Thoracic aorta (tissue), 2 donors: ENCODE measurements around the gene FHDC1. TPM values are rescaled to one million over a fixed set of nuclear protein-coding genes. Genes with fewer than 3 reads are reported as not detected.

Source experiments
- ATAC-seq: fragments of 150-250 bp; one replicate; pipeline ENCODE4 v1.8.0; 2017; ENCODE audit warnings: low read depth; ENCODE audit not compliant: insufficient number of reproducible peaks, low FRiP score
- DNase-seq: peaks from one replicate; pipeline ENCODE4 v3.0.0-alpha.2; 2020; ENCODE audit warnings: low spot score
- H3K27ac ChIP-seq, 2 donors: fragments of 200-600 bp; sonication (generic); 1 replicate in 1 of 2; 2 replicates in 1 of 2; pipeline ENCODE4 v1.5.1; 2016; ENCODE audit warnings: mild to moderate bottlenecking in 2 of 2, moderate library complexity in 2 of 2
- H3K27me3 ChIP-seq: fragments of 200-600 bp; sonication (generic); replicated peaks from 2 replicates; pipeline ENCODE4 v1.6.0; 2016; ENCODE audit warnings: mild to moderate bottlenecking; ENCODE audit not compliant: insufficient read depth
- H3K36me3 ChIP-seq: fragments of 200-600 bp; sonication (generic); one replicate; pipeline ENCODE4 v1.5.1; 2016
- H3K4me1 ChIP-seq, 2 donors: fragments of 200-600 bp; sonication (generic); 1 replicate in 1 of 2; 2 replicates in 1 of 2; pipeline versions ENCODE4 v1.5.1 to v1.6.0; 2016; ENCODE audit warnings: low read depth in 2 of 2, mild to moderate bottlenecking in 1 of 2; ENCODE audit not compliant: control insufficient read depth in 1 of 2
- H3K4me3 ChIP-seq: fragments of 200-600 bp; sonication (generic); 2 replicates; pipeline ENCODE4 v1.5.1; 2016; ENCODE audit warnings: mild to moderate bottlenecking
- H3K9me3 ChIP-seq: fragments of 200-600 bp; sonication (generic); 2 replicates; pipeline ENCODE4 v1.5.1; 2016
- CTCF ChIP-seq: fragments of 200-600 bp; sonication (generic); IDR thresholded peaks from one replicate; pipeline ENCODE4 v1.5.1; 2019; ENCODE audit warnings: antibody characterized with exemption
- total RNA-seq, 2 donors: library from RNA; depleted of rRNA; stranded (reverse); fragments of >200 nt; gene quantifications; one replicate each; pipeline versions ENCODE4 v1.1.0 to v1.2.3, GENCODE V29; 2016

FHDC1 gene
- total RNA-seq, 2 donors from 2014 or later, result 0.27 to 0.35 TPM

GRCh38 chr4:152909901-152910300, 26.2 kb upstream of the FHDC1 start:
- H3K9me3 ChIP-seq, result no peaks in the 10 kb centered on the region
- no peak overlapping the region for H3K4me3 ChIP-seq
- no peaks in the 10 kb centered on the region for H3K36me3 ChIP-seq
- no peak overlapping the region for H3K27ac ChIP-seq
- H3K4me1 ChIP-seq, result no peaks in the 10 kb centered on the region
- no peak for TF ChIP-seq CTCF
- no peaks in the 10 kb centered on the region for H3K27me3 ChIP-seq
- DNase-seq (no peak), ATAC-seq (no peak)

GRCh38 chr4:152910521-152910920, 25.6 kb upstream of the FHDC1 start:
- Histone ChIP-seq H3K36me3 (no peaks in the 10 kb centered on the region), H3K9me3 (no peaks in the 10 kb centered on the region), H3K4me3 (no peak overlapping the region), H3K27ac (no peak overlapping the region), H3K4me1 (no peaks in the 10 kb centered on the region), H3K27me3 (no peaks in the 10 kb centered on the region)
- DNase-seq (no peak), ATAC-seq (no peak)
- TF ChIP-seq CTCF, result no peak

GRCh38 chr4:152917543-152918395, 18.4 kb upstream of the FHDC1 start:
- Histone ChIP-seq H3K9me3 (peaks cover 3% of the 10 kb centered on the region), H3K27me3 (no peaks in the 10 kb centered on the region), H3K27ac (no peak overlapping the region), H3K36me3 (no peaks in the 10 kb centered on the region), H3K4me3 (no peak overlapping the region), H3K4me1 (no peaks in the 10 kb centered on the region)
- ATAC-seq, result no peak
- no peak for DNase-seq
- TF ChIP-seq CTCF, result no peak

- ATAC-seq (no peak), DNase-seq (no peak)
- Histone ChIP-seq H3K27me3 (no peaks in the 10 kb centered on the region), H3K9me3 (peaks cover 3% of the 10 kb centered on the region), H3K36me3 (no peaks in the 10 kb centered on the region), H3K4me3 (no peak overlapping the region), H3K4me1 (no peaks in the 10 kb centered on the region), H3K27ac (no peak overlapping the region)
- no peak for TF ChIP-seq CTCF
These were observed 16.3 kb upstream of the FHDC1 start for GRCh38 chr4:152919826-152920225.

- peaks cover 3% of the 10 kb centered on the region for H3K9me3 ChIP-seq
- no peak overlapping the region for H3K27ac ChIP-seq
- no peaks in the 10 kb centered on the region for H3K4me1 ChIP-seq
- no peak for ATAC-seq
- no peaks in the 10 kb centered on the region for H3K36me3 ChIP-seq
- DNase-seq, result no peak
- no peak overlapping the region for H3K4me3 ChIP-seq
- no peak for TF ChIP-seq CTCF
- no peaks in the 10 kb centered on the region for H3K27me3 ChIP-seq
These were observed 15.4 kb upstream of the FHDC1 start for GRCh38 chr4:152920768-152921167.
